C4-2B (cell line): Measurements from ENCODE around the gene MCF2L.

Source experiments
- H3K27ac ChIP-seq: fragments of 450-650 bp; 2 replicates; pipeline ENCODE4 v1.5.1; 2017
- CTCF ChIP-seq: fragments of 450-650 bp; conservative IDR thresholded peaks from 2 replicates; pipeline ENCODE4 v1.5.1; 2017; ENCODE audit warnings: mild to moderate bottlenecking
- ZFX ChIP-seq: fragments of 450-650 bp; IDR thresholded peaks from 2 replicates; pipeline ENCODE4 v1.6.1; 2017

The MCF2L gene

GRCh38 chr13:113014752-113015745 is 46.0 kb downstream of the MCF2L start:
- peak overlapping the region; percentile 90; the same call in 1 of the 2 replicates for H3K27ac ChIP-seq
- TF ChIP-seq CTCF (no peak), ZFX (no peak)

GRCh38 chr13:113015826-113016525 is 47.0 kb downstream of the MCF2L start:
- TF ChIP-seq ZFX: no peak
- no peak for TF ChIP-seq CTCF
- H3K27ac ChIP-seq: no peak overlapping the region

GRCh38 chr13:113016526-113017295 is 47.7 kb downstream of the MCF2L start:
- no peak overlapping the region for H3K27ac ChIP-seq
- TF ChIP-seq CTCF: no peak
- no peak for TF ChIP-seq ZFX

- H3K27ac ChIP-seq: no peak overlapping the region
- TF ChIP-seq ZFX: no peak
- no peak for TF ChIP-seq CTCF
These were observed 48.6 kb downstream of the MCF2L start for GRCh38 chr13:113017506-113018215.

- no peak for TF ChIP-seq ZFX
- no peak for TF ChIP-seq CTCF
- no peak overlapping the region for H3K27ac ChIP-seq
These were observed 49.9 kb downstream of the MCF2L start for GRCh38 chr13:113018676-113019465.
